ENCODE measurements around the gene MYO10.

Gene MYO10

GRCh38 chr5:16788957-16789356 lies 147.1 kb downstream of the MYO10 start:
- no peak for TF ChIP-seq CTCF (IDR thresholded peaks at IDR 0.05)
- no peak overlapping the region for H3K4me3 ChIP-seq
- H3K27ac ChIP-seq, result no peak overlapping the region
- DNase-seq (ENCODE audit: low spot score), result no peak

- TF ChIP-seq CTCF (IDR thresholded peaks at IDR 0.05), result no peak
- Histone ChIP-seq H3K27ac (no peak overlapping the region), H3K4me3 (no peak overlapping the region)
- no peak for DNase-seq (ENCODE audit: low spot score)
Observed at GRCh38 chr5:16787278-16787677, 148.8 kb downstream of the MYO10 start.

GRCh38 chr5:16784843-16785791 lies 151.0 kb downstream of the MYO10 start:
- TF ChIP-seq CTCF (IDR thresholded peaks at IDR 0.05), result no peak
- Histone ChIP-seq H3K27ac (no peak overlapping the region), H3K4me3 (no peak overlapping the region)
- no peak for DNase-seq (ENCODE audit: low spot score)

DNA sequence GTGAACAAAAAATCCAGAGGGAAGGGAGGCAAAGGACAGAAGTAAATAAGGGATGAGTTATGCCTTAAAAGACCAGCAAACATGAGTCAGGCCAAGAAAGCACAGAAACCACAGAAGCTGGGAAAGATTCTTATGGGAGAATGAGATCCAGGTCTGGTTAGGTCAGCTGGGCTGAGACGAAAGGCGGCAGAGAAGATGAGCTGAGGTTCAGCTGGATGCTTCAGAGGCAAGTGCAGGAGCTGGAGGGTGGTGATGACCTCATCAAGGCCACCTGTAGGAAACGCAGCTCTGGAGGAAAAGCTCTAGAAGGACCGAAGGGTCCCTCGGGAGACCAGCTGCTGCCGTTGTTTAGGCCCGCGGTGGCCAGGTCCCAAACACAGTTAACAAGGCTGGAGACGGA lies 152.0 kb downstream of the MYO10 start:
- Histone ChIP-seq H3K27ac (no peak overlapping the region), H3K4me3 (no peak overlapping the region)
- TF ChIP-seq CTCF (IDR thresholded peaks at IDR 0.05), result no peak
- DNase-seq (ENCODE audit: low spot score), result no peak

GRCh38 chr5:16781828-16782626 lies 154.1 kb downstream of the MYO10 start:
- Histone ChIP-seq H3K27ac (no peak overlapping the region), H3K4me3 (no peak overlapping the region)
- no peak for DNase-seq (ENCODE audit: low spot score)
- no peak for TF ChIP-seq CTCF (IDR thresholded peaks at IDR 0.05)

- H3K27ac ChIP-seq, result no peak overlapping the region
- TF ChIP-seq CTCF (IDR thresholded peaks at IDR 0.05), result no peak
- H3K4me3 ChIP-seq, result no peak overlapping the region
- DNase-seq (ENCODE audit: low spot score), result no peak
Observed at GRCh38 chr5:16780325-16780724, 155.8 kb downstream of the MYO10 start.
